GM18951 (cell line): ENCODE data around the gene NOB1.
"Not testable (repeated sequence)": the region's sequence is repeated elsewhere in the genome, so short reads cannot be mapped to it uniquely, and the experiment has no call there.

Experiments
- POLR2A ChIP-seq: IDR thresholded peaks from 4 replicates; pipeline ENCODE4 v1.6.1; 2011; ENCODE audit warnings: mild to moderate bottlenecking; ENCODE audit not compliant: insufficient read length, insufficient read depth; ENCODE audit errors: extremely low read depth
- in situ Hi-C: fragments of 300-500 bp; cut with MboI; formaldehyde crosslinking; loops from one replicate; pipeline ENCODE4 v1.12.0; 2022; ENCODE audit warnings: low sequenced_read_pairs, mixed read lengths, inconsistent platforms; ENCODE audit not compliant: unreplicated experiment

Gene NOB1

DNA sequence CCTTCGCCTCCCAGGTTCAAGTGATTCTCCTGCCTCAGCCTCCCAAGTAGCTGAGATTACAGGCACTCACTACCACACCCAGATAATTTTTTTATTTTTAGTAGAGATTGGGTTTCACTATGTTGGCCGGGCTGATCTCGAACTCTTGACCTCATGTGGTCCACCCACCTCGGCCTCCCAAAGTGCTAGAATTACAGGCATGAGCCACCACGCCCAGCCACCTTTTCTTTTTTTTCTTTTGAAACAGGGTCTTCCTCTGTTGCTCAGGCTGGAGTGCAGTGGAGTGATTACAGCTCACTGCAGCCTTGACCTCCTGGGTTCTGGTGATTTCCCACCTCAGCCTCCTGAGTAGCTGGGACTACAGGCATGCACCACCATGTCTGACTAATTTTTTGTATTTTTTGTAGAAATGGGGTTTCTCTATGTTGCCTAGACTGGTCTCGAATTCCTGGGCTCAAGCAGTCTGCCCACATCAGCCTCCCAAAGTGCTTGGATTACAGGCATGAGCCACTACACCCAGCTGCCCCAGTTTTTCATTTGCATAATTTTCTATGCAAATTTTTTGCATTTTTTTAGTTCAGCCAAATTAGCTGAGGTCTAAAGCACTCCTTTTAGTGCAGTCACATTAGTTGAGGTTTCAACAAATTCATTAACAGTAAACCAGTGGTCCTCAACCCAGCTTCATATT lies 18.7 kb upstream of the NOB1 start:
- in situ Hi-C loops: no loop called here
- no peak for TF ChIP-seq POLR2A

DNA sequence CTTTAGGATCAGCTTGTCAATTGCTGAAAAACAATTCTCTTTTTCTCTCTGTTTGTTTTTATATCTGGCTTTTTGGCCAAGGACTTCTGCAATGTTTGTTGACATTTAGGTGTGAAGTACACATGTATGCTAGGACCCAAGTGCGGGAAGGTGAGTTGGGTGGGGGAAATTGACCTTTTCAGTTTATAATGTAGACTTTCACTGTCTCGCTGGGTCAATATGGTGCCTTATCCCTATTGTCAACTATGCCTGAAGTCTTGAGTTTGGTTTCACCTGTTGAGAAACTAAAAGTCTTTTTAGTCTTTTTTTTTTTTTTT lies 16.9 kb upstream of the NOB1 start:
- in situ Hi-C loops: no loop called here
- no peak for TF ChIP-seq POLR2A

DNA sequence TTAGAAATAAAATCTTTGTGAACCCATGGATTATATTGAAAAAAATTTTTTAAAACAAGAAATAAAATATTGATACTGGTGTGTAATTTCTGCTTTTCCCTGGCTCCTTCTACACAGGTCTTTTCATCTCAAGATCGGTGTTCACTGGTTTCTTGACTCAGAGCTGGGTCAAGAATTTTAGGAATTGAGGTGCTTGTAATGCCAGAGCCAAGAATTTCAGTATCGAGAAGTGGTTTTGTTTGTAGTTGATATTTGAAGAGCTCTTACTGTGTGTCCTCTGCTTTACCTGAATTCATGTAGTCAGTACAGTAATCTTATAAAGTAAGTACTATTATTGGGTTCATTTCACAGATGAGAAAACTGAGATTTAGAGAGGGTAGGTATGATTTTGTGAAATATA lies 14.7 kb upstream of the NOB1 start:
- no peak for TF ChIP-seq POLR2A
- in situ Hi-C loops: no loop called here

DNA sequence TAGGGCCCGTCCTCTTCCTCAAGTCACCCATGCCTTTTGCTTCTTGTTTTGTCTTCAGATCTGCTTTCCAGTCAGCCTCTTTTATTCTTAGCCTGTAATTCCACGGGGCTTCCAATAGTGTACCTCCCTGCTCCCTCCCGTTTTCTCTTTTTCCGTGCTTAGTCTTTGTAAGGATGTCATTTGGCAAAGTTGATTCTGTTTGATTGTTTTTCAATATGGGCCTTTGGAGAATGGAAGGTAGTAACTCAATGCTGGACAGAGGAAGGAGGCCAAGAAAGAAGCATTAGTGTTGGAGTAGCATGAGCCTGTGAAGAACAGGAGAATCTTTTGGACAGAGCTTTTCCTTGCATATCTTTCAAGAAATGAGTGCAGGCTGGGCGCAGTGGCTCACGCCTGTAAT lies 13.9 kb upstream of the NOB1 start:
- in situ Hi-C loops: no loop called here
- TF ChIP-seq POLR2A: no peak

DNA sequence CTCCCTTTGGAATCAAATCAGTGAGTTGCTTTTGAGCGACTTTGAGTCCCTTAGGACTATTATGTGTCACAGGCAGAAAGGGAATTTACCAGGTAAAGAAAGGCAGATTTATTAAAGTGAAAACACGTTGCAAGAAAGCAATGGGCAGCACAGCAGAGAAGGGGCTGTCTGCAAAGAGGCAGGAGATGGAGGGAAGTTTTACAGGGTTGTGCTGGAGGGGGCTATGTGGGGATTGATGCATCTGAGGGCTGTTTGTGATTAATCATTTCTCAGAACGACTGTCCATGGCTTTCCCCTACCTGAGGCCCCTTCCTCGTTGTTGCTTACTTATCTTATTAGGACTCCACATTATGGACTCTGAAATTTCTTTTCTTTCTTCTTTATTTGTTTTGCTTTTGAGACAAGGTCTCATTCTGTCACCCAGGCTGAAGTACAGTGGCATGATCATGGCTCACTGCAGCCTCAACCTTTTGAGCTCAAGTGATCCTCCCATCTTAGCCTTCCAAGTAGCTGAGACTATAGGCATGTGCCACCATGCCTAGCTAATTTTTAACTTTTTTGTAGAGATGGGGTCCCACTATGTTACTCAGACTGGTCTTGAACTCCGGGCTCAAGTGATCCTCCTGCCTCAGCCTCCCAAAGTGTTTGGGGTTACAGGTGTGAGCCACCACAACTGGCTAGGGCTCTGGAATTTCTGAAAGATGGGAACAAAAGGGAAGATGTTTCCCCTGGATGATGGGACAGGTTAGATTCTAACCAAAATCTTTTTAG lies 12.9 kb upstream of the NOB1 start:
- TF ChIP-seq POLR2A: no peak
- in situ Hi-C loops: no loop called here

- in situ Hi-C loops: no loop called here
- no peak for TF ChIP-seq POLR2A
These were observed 8.8 kb upstream of the NOB1 start for GRCh38 chr16:69763599-69763942.

GRCh38 chr16:69762814-69763598 lies 8.3 kb upstream of the NOB1 start:
- TF ChIP-seq POLR2A: no peak
- in situ Hi-C loops: no loop called here

- in situ Hi-C loops: no loop called here
- peak; percentile 90 for TF ChIP-seq POLR2A
These were observed 7.5 kb upstream of the NOB1 start, which contains the start of gene WWP2 for GRCh38 chr16:69761983-69762813. WWP2 (plus strand) TSS chr16:69762332; CDS start chr16:69787011, 24,679 bp downstream.

DNA sequence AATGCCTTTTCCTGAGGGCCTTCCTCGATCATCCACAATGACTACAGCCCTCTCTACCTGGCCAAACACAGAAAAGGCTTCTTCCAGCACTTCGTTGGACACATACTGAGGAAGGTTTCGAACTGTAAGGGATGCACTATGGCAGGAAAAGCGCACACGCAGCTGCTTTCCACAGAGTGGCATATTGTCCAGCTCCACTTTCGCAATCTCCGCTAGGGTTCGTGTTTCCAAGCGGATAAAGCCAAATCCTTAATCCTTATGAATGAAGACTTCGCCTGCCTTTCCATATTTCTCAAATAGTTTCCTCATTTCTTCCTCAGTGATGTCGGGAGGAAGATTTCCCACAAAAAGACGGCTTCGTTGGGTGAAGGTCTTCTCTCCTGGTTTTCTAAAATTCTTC lies 2.6 kb upstream of the NOB1 start:
- in situ Hi-C loops: not testable (repeated sequence)

GRCh38 chr16:69756705-69757104 lies 2.0 kb upstream of the NOB1 start:
- in situ Hi-C loops: no loop called here
- no peak for TF ChIP-seq POLR2A

- in situ Hi-C loops: no loop called here
- no peak for TF ChIP-seq POLR2A
These were observed 620 bp downstream of the NOB1 start for GRCh38 chr16:69754143-69754468.

DNA sequence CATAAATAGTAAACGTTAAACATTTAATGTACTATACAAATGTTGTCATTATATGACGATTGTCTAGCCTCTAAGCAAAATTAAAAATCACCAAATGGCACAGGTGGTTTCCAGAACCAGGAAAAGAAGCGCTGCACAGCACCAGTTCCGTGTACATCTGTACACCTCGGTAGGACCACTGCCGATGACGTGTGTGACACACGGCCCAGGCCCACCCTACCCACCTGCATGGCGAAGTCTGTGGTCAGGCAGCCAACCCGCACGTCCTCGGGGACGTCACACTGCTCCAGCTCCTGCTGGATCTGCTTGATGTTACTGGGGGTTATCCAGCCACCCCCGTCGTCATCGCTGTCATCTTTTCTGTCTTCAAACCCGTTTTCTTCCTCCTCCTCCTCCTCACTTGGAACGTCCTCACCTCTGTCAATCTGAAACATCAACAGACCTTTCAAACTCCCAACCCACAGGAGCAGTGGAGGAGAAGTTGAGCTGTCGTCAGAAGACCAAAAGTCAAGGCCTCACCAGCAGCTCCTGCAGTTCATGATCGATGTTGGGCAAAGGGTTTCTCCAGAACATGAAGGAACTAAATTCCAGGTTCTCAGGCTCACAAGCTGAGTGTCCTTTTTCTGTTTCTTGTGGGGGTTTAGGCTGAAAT lies 5.9 kb downstream of the NOB1 start:
- in situ Hi-C loops: no loop called here
- TF ChIP-seq POLR2A: no peak

- in situ Hi-C loops: no loop called here
- TF ChIP-seq POLR2A: no peak
These were observed 7.6 kb downstream of the NOB1 start for GRCh38 chr16:69747115-69747514.
